Caco-2 (cell line): ENCODE data around the gene ATE1. TPM values are rescaled to one million over a fixed set of nuclear protein-coding genes. Genes with fewer than 3 reads are reported as not detected.

Experiments used
- BruUV-seq: library from RNA; stranded (reverse); fragments of 400-500 nt; replicated peaks from 2 replicates; lab custom pipeline; 2021; lab: Mats Ljungman, UMichigan
- CTCF ChIA-PET: fragments of 300-600 bp; sonication (Branson Sonifier 250); formaldehyde crosslinking; loops from one replicate; lab custom pipeline; 2022; ENCODE audit warnings: antibody characterized with exemption; lab: Charles Lee
- POLR2A ChIA-PET: fragments of 300-600 bp; sonication (Branson Sonifier 250); formaldehyde crosslinking; loops from one replicate; lab custom pipeline; 2022; ENCODE audit warnings: antibody characterized with exemption; lab: Charles Lee
- DNase-seq, 2 experiments: peaks; one replicate each; pipeline versions ENCODE4 v3.0.0 to v3.0.0-alpha.2; 2020 to 2022
- H3K27me3 ChIP-seq: replicated peaks from 2 replicates; pipeline ENCODE4 v1.6.0; 2011; ENCODE audit warnings: low read length; ENCODE audit not compliant: control insufficient read depth, insufficient read depth
- H3K36me3 ChIP-seq: 2 replicates; pipeline ENCODE4 v1.5.1; 2011; ENCODE audit warnings: low read length; ENCODE audit not compliant: control insufficient read depth, insufficient read depth
- H3K4me1 ChIP-seq: fragments of 250-450 bp; sonication (Bioruptor Pico); 2 replicates; pipeline ENCODE4 v1.5.1; 2020; ENCODE audit warnings: mild to moderate bottlenecking
- H3K4me3 ChIP-seq: 2 replicates; pipeline ENCODE4 v1.5.1; 2011; ENCODE audit warnings: low read depth, mild to moderate bottlenecking, control low read depth, low read length
- H3K9me3 ChIP-seq: fragments of 250-450 bp; sonication (Bioruptor Pico); 2 replicates; pipeline ENCODE4 v1.5.1; 2020; ENCODE audit warnings: mild to moderate bottlenecking, moderate library complexity
- H3K27ac Mint-ChIP-seq: one replicate; pipeline ENCODE4 v1.8.0; 2022; ENCODE audit warnings: mixed read lengths; ENCODE audit not compliant: unreplicated experiment
- H3K27me3 Mint-ChIP-seq: one replicate; pipeline ENCODE4 v1.8.0; 2022; ENCODE audit warnings: mixed read lengths; ENCODE audit not compliant: insufficient read depth, unreplicated experiment
- H3K36me3 Mint-ChIP-seq: one replicate; pipeline ENCODE4 v1.8.0; 2022; ENCODE audit warnings: mild to moderate bottlenecking, mixed read lengths; ENCODE audit not compliant: insufficient read depth, unreplicated experiment
- H3K4me1 Mint-ChIP-seq: one replicate; pipeline ENCODE4 v1.8.0; 2022; ENCODE audit warnings: low read depth, mixed read lengths; ENCODE audit not compliant: unreplicated experiment
- H3K4me3 Mint-ChIP-seq: one replicate; pipeline ENCODE4 v1.8.0; 2022; ENCODE audit warnings: mild to moderate bottlenecking, moderate library complexity, mixed read lengths; ENCODE audit not compliant: unreplicated experiment
- H3K9me3 Mint-ChIP-seq: one replicate; pipeline ENCODE4 v1.8.0; 2022; ENCODE audit warnings: mixed read lengths; ENCODE audit not compliant: unreplicated experiment
- intact Hi-C: fragments of 100-400 bp; cut with micrococcal nuclease; formaldehyde crosslinking; loops from one replicate; pipeline ENCODE4 v1.10.0; 2022; ENCODE audit not compliant: unreplicated experiment
- total RNA-seq: library from RNA; stranded (reverse); gene quantifications from 2 replicates; pipeline ENCODE4 v1.2.3, GENCODE V29; 2022
- TF ChIP-seq, protein P1 (sequence below), 2 experiments: fragments of 200-600 bp in 1 of 2; IDR thresholded peaks; 1 replicate in 1 of 2; 2 replicates in 1 of 2; pipeline versions ENCODE4 v1.5.1 to v1.8.0; 2011 to 2022; ENCODE audit warnings: antibody characterized with exemption in 1 of 2, control low read depth in 1 of 2, inconsistent platforms in 1 of 2, low read depth in 1 of 2, low read length in 1 of 2, mild to moderate bottlenecking in 1 of 2, moderate library complexity in 1 of 2; ENCODE audit not compliant: insufficient read depth in 1 of 2, severe bottlenecking in 1 of 2, unreplicated experiment in 1 of 2

ATE1 gene
- total RNA-seq, 1 experiment from 2014 or later: 75.2 TPM

DNA sequence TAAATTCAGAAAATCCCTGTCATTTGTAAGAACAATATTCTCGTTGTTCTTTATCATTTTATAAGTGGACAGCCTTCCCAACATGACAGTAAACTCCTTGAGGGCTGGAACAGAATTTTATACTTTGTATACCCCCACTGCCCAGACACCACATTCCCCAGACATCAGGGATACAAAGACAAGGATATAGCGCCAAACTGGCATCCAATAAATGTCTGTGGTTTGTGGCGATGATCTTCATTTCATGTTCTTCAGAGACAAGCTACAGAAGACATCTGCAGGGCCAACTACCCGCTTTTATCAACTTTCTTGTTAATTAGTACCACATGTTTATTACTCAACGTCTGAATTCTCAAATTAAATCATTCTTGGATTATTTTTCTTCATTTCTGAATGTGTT lies 155.9 kb downstream of the ATE1 start:
- Mint-ChIP-seq H3K27me3 (no peaks in the 10 kb centered on the region), H3K9me3 (peaks cover 26% of the 10 kb centered on the region), H3K36me3 (peaks cover 41% of the 10 kb centered on the region), H3K27ac (peak overlapping the region; percentile 67), H3K4me1 (peaks cover 17% of the 10 kb centered on the region), H3K4me3 (peak overlapping the region; percentile 40)
- Histone ChIP-seq H3K4me1 (peaks cover 67% of the 10 kb centered on the region), H3K9me3 (peaks cover 24% of the 10 kb centered on the region), H3K27me3 (no peaks in the 10 kb centered on the region), H3K36me3 (no peaks in the 10 kb centered on the region), H3K4me3 (no peak overlapping the region)
- intact Hi-C loops: loop anchor here (1.0 to 5.0 kb wide), 3 partner anchors 162 to 793 kb away; no protein-coding TSS in a partner anchor
- no peak for DNase-seq
- BruUV-seq: no TSS peak
- ChIA-PET POLR2A (interaction anchor here (1.8 kb wide), 1 partner anchor 60 kb away, joined by 4 read pairs; no protein-coding TSS in a partner anchor), CTCF (no interaction called here)
- TF ChIP-seq, protein P1, sequence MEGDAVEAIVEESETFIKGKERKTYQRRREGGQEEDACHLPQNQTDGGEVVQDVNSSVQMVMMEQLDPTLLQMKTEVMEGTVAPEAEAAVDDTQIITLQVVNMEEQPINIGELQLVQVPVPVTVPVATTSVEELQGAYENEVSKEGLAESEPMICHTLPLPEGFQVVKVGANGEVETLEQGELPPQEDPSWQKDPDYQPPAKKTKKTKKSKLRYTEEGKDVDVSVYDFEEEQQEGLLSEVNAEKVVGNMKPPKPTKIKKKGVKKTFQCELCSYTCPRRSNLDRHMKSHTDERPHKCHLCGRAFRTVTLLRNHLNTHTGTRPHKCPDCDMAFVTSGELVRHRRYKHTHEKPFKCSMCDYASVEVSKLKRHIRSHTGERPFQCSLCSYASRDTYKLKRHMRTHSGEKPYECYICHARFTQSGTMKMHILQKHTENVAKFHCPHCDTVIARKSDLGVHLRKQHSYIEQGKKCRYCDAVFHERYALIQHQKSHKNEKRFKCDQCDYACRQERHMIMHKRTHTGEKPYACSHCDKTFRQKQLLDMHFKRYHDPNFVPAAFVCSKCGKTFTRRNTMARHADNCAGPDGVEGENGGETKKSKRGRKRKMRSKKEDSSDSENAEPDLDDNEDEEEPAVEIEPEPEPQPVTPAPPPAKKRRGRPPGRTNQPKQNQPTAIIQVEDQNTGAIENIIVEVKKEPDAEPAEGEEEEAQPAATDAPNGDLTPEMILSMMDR (IDR thresholded peaks at IDR 0.05; ENCODE audit: insufficient read depth in 1 of 2, low read depth in 1 of 2, low read length in 1 of 2, severe bottlenecking in 1 of 2, unreplicated experiment in 1 of 2): no peak

DNA sequence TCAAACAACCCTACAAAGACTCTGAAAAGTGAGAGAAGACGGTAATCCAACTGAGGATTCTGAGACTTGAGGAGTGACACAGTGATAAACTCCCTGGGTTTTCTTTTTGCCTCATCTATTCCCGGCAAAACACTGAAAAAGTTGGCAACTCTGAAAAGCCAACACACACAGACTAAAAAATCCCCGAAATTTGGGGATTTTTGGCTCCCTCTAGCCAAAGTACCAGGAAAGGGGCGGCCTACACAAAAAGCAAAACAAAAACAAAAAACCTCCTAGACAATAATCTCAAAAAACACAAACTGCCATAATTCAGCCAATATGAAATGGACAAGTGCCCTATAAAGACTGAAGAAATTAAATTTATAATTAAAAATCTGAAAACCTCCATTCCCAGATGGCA lies 161.4 kb downstream of the ATE1 start:
- intact Hi-C loops: no loop called here
- peaks cover 36% of the 10 kb centered on the region for H3K36me3 Mint-ChIP-seq
- Histone ChIP-seq H3K4me3 (no peak overlapping the region), H3K27me3 (no peaks in the 10 kb centered on the region), H3K4me1 (peaks cover 24% of the 10 kb centered on the region), H3K36me3 (no peaks in the 10 kb centered on the region; the same call in 1 of the 2 replicates), H3K9me3 (peaks cover 24% of the 10 kb centered on the region)
- H3K4me3 Mint-ChIP-seq: no peak overlapping the region
- BruUV-seq: no TSS peak
- CTCF ChIA-PET: no interaction called here
- H3K9me3 Mint-ChIP-seq: peaks cover 38% of the 10 kb centered on the region
- no peak for DNase-seq
- H3K4me1 Mint-ChIP-seq: no peaks in the 10 kb centered on the region
- no peaks in the 10 kb centered on the region for H3K27me3 Mint-ChIP-seq
- TF ChIP-seq, protein P1 (IDR thresholded peaks at IDR 0.05; ENCODE audit: insufficient read depth in 1 of 2, low read depth in 1 of 2, low read length in 1 of 2, severe bottlenecking in 1 of 2, unreplicated experiment in 1 of 2): no peak
- no peak overlapping the region for H3K27ac Mint-ChIP-seq
- POLR2A ChIA-PET: no interaction called here

DNA sequence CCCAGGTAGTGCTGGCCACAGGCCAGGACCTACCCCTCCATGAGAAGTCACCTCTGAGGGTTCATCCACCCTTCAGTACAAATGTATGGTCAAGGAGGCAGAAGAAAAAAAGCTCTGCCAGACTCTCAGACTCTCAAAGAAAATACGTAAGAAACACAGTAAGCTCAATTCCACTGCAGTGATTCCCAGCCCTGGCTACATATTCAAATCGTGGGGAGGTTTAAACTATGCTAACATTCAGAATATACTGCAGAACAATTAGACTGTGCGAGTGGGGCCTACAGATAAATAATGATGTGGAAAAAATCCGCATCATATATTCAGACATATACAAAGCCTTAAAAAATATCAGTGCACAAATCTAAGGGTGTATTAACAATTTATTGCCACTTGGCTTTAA lies 162.6 kb downstream of the ATE1 start:
- no peaks in the 10 kb centered on the region for H3K4me1 Mint-ChIP-seq
- peaks cover 44% of the 10 kb centered on the region for H3K36me3 Mint-ChIP-seq
- Histone ChIP-seq H3K36me3 (peaks cover 2% of the 10 kb centered on the region; the same call in 1 of the 2 replicates), H3K4me3 (no peak overlapping the region), H3K9me3 (peaks cover 23% of the 10 kb centered on the region), H3K27me3 (no peaks in the 10 kb centered on the region), H3K4me1 (peaks cover 12% of the 10 kb centered on the region; the same call in 1 of the 2 replicates)
- no peaks in the 10 kb centered on the region for H3K27me3 Mint-ChIP-seq
- DNase-seq: no peak
- no peak overlapping the region for H3K27ac Mint-ChIP-seq
- H3K4me3 Mint-ChIP-seq: no peak overlapping the region
- intact Hi-C loops: no loop called here
- no TSS peak for BruUV-seq
- ChIA-PET CTCF (no interaction called here), POLR2A (no interaction called here)
- H3K9me3 Mint-ChIP-seq: peaks cover 35% of the 10 kb centered on the region
- TF ChIP-seq, protein P1 (IDR thresholded peaks at IDR 0.05; ENCODE audit: insufficient read depth in 1 of 2, low read depth in 1 of 2, low read length in 1 of 2, severe bottlenecking in 1 of 2, unreplicated experiment in 1 of 2): no peak
